Activated CD4-positive, CD25-positive, alpha-beta regulatory T cell (primary cell): ENCODE measurements around the gene MYO7B.

Experiments
- DNase-seq, 4 experiments: peaks; one replicate each; lab custom pipeline; 2025; lab: John Stamatoyannopoulos, UW

The MYO7B gene

DNA sequence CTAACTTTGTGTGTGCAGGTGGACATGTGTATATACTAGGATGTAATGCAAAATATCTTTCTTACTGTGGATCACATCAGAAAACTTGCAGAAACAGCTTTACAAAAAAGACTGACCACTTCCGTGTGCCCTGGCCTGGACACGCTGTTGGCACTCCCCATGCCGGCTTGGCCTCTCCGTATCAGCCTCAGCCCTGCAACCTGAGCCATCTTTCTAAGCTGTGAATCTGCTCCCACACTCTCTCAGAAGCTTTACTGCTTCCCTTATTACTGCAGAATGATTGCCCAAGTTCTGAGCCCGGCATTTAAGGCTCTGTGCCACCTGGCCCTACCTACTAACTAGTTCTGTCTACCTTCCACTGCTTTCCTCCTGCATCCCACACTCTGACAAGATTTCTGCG lies 37.8 kb downstream of the MYO7B start:
- DNase-seq, result no peak

DNA sequence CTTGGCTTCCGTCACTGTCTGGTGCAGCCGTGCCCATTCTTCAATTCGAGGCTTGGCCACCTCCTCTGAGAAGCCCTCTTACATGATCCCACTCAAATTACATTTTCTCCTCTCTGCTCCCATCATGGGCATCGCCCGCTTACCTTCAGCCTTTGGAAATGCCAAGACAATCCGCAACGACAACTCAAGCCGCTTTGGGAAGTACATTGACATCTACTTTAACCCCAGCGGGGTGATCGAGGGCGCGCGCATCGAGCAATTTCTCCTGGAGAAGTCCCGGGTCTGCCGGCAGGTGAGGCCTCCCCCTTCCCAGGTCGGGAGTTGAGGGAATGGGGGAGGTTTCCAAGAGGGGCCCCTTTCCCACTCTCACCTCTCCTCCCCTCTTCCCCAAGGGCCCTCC lies 38.3 kb downstream of the MYO7B start:
- no peak for DNase-seq

DNA sequence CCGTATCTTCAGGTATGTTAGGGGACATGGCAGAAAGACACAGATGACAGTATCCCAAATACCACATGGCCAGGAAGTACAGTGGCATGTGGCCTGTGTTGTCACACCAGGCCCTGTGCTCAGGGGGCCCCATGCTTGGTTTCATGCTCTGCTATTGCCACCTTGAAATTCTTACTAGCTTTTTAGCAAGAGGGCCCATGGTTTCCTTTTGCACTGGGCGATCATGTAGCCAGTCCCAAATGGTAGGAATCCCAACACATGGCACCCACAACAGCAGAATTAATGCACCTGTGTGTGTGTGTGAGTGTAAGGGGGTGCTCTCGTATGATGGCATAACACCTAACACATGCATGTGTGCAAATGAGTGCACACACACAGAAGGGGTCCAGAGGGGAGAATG lies 39.2 kb downstream of the MYO7B start:
- no peak for DNase-seq

DNA sequence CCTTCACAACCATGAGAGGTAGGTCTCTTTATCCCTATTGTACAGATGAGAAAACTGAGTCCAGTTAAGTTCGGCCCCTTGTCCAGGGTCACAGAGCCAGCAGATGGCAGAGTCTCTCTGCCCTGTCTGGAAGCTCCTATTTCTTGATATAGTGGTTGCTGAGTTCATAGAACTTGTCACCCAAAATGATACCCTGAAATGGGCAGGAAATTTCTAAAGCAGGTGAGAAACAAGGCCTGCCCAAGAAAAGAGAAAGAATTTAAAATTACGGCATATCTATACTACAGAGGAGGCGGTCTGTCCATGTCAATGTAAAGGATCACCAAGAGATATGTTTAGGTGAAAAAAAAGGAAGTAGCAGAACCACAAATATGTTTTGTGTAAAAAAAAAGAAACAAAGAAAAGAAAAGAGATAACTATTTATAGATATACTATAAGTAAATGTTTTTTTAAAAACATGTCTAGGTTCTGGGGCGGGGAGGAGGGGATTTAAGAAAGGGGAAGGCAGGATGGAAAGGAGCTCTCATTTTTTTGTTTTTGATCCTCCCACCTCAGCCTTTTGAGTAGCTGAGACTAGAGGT lies 39.8 kb downstream of the MYO7B start:
- DNase-seq, result no peak

DNA sequence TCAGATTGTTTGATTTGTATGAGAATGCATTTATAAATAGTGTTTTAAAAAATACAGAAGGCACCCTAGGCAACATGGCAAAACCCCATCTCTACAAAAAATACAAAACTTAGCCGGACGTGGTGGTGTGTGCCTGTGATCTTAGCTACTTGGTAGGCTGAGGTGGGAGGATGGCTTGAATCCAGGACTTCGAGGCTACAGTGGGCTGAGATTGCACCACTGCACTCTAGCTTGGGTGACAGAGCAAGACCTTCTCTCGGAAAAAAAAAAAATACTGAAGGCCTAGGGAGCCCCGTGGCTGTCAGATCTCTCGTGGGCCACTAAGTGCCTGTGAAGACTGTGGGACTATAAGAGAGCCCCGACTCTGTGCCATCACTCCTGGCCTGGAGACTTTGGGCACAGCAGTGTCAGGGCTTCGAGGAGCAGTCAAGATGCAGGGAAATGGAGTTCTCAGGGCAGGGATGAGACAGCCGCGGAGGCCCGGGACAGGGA lies 40.5 kb downstream of the MYO7B start:
- no peak for DNase-seq

DNA sequence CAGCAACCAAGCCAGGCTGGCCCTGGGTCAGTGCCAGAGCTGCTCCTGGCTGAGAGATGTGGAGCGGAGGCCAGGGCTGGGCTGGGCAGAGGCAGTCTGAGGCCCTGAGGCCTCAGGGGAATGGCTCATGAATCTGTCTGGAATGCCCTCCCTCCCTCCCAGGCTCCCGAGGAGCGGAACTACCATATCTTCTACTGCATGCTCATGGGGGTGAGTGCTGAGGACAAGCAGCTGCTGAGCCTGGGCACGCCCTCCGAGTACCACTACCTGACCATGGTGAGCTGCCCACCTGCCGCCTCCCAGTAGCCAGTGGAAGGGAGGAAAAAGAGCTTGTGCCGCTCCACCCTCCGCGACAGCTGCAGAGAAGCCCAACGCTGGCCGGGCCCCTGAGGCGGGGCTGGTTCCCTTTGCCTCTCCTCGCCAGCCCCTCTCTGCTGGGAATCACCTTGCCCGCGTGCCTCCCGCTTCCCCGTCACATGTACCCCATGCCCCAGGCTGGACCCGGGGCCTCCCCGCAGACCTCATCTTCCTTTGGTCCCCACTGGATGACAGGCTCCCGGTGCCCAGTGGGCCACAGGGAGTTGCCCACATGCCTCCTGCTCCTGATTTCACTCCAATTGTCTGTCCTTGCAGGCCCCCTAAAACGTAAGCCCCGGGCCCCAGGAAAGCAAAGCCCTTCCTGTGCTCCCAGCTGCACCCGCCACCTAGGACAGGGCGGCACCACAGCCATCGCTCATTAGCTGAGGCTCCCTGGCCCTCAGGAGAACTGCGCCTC lies 41.1 kb downstream of the MYO7B start:
- no peak for DNase-seq

DNA sequence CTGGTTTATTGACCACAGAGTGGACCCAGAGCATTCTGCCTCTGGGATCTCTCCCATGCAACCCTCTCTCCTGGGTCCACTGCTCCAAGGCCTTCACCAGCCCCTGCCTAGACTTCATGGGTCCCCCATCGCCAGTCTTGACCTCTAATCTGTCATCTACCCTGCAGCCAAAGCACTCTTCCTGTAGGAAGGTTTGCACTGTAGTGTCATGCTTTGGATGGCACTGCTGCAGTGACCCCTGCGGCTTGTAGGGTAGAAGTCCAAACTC lies 41.7 kb downstream of the MYO7B start:
- no peak for DNase-seq

DNA sequence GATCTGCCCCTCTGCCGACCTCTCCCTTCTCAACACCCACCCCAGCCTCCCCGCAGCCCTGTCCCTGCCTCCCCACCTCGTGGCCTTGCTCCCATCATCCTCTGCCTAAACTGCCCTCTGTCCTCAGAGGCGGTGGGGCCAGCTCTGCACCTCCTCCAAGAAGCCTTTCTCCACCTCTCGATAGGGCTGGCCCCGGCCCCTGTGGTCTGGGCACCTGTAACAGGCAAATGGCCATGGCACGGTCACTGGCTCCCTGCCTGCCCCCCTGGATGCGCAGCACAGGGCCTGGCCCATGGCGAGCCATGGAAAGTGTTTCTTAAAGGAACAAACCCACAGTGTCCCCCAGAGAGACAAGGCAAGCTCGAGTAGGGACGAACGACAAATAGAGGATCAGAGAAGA lies 42.0 kb downstream of the MYO7B start:
- no peak for DNase-seq

DNA sequence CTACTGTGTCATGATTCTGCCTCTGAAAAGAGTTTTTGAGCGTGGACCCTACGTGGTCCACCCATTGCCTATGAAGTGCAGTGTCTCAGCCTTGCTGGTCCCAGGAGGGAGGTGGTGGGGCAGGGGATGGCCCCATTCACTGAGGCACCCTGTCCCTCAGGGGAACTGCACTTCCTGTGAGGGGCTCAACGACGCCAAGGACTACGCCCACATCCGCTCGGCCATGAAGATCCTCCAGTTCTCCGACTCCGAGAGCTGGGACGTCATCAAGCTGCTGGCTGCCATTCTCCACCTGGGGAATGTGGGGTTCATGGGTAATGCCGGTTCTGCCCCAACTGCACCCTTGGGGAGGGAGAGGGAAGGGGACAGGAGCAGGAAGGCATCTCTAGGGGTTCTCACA lies 42.5 kb downstream of the MYO7B start:
- DNase-seq, result no peak

DNA sequence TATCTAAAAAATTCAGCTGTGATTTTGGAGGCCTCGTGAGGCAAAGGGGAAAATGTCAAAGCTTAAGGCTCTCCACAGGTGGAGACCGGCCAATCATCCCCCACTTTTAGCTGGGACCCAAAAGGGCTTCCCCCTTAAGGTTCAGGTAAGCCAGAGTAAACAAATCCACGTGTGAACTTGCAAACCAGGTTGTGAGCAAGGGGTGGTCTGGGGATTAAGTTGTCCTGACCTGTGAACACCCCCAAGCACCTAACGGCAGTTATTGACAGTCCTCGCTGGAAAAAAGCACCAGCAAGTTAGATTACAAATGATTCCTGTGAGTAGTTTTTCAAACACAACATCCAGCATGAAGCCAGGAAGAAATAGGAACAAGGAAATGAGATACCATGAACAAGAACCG lies 42.9 kb downstream of the MYO7B start:
- DNase-seq, result no peak

DNA sequence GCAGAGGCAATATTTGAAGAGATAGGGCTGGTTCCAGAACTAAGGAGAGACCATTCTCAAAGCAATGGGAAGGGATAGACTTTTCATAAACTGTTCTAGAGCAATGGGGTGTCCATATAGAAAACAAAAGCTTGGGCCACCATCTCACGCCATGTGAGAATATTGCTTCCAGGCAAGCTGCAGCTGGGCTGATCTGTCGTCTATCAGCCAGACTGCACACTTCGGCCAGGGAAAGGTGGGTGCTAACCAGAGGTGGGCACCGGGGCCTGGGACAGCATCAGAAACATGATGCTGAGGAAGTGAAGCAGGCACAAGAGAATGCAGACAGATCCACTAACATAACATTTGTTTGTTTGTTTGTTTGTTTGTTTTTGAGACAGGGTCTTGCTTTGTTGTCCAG lies 43.7 kb downstream of the MYO7B start:
- DNase-seq, result no peak

DNA sequence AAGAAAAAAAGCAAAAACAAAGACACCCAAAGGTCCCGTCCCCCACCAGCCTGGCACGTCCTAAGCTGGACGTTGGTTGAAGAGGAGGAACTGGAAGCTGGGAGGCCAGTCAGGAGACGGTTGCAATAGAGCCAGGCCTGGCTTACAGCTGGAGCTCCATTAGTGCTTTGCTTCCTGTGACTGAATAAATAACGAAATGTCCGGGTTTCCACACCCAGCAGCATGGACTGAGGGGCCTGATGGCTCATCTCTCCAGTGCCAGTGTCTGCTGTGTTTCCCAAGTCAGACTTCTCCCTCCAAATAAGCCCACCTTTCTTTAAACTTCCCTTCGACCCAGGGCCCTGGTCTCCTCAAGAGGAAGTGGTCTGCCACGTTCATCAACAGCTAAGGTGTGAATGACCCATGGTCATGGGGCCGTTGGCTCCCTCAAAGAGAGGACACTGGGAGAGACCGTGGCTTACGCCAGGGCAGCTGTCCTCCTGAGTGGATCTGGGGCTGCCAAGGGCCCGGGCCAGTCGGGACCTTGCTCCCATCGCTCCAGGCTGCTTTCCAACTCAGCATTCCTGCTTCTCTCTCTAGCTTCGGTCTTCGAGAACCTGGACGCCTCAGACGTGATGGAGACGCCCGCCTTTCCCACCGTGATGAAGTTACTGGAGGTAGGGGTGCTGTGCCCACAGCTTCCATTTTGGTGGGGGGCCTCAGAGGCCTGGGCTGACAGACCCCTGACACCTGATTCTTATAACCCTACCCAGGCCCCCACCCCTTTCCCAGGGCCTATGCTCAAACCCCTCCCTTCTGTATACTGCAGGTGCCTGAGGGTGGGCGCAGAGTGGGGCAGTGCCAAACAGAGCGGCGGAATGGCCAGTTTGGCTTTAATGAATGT lies 44.9 kb downstream of the MYO7B start:
- no peak for DNase-seq

DNA sequence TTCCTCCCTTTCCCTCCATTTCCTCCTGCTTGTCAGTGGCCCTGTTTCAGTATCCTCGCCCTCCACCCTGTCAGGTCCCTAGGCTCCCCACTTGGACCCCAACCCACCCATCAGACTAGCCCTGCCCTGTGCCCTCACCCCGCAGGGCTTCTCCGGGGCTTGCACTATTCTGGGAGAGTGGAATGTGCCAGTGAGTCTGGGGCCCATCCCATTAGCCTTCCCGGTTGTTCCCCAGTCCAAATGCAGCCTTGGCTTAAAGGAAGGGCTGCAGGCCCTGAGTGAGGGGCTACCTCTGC lies 45.5 kb downstream of the MYO7B start:
- DNase-seq, result no peak

DNA sequence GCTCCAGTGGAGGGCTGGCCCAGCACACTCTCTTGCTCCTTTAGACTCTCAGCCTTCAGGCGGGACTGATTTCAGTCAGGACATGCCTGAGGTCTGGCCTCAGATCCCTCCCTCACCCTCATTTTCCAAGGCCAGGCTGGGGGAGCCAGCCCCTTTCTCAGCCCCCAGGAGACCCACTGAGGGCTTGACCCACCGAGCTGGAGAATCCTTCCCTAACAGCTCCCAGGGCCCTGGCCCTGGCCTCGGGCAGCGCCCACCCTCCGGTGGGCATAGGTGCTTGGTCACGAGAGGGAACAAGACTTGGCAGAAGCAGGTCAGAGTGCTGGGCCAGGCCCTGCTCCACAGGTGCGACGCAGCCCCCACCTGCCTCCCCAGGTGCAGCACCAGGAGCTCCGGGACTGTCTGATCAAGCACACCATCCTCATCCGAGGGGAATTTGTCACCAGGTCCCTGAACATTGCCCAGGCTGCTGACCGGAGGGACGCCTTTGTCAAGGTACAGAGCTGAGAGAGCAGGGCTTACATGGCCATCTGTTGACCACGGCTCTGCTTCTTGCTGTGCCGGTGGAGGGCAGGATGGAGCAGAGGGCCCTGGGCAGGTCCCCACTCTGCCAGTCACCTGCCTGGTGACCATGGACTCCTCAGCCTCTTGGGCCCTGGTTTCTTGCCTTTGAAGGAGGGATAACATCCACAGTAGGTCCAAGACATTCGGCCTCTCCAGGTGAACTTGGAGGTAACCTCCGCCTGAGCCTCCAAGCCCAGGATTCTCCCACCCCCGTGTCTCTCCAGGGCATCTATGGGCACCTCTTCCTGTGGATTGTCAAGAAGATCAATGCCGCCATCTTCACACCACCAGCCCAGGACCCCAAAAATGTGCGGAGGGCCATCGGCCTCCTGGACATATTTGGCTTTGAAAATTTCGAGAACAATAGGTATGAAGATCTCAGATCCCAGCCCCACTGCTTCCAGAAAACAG lies 46.3 kb downstream of the MYO7B start:
- no peak for DNase-seq

DNA sequence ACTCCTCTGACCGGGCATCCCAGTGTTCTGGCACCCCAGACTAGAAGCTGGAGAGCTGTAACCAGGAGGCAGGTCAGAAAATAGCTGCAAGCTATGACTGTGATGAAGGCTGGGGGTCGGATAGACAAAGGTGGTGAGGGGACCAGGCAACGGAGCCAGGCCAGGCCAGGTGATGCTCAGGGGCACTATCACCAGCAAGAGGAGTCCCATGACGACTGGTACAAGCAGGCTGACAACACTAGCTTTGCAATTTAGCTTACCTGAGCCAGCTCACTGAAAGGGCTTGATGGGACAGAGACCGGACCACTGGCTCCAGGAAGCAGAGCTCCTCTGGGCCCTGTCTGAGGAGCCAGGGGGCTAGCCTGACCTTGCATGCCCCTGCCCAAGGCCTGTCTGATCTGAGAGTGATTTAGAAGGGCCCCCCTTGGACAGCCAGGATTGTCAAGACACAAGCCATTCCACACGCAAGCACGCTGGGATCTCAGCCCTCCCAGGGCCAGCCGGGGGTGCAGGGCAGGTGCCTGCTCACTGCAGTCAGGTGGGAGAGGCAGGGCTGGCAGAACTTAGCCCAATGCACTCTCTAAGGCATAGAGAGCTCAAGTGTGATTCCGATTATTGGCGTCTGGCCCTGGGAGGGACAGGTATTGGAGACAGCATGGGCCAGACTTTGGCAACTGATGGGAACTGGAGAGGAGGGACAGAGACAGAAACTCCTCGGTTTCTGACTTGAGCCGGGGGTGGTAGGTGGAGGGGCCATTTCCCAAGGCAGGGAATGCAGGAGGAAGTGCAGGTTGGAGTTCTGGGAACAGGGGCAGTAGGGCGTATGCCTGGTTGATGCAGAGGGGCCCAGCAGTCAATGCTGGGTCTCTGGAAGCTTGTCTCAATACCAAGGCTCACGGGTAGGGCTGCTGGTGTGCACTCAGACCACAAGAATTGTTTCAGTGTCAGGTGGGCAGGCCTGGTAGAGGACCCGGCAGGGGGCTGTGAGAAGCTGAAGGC lies 47.7 kb downstream of the MYO7B start:
- DNase-seq, result no peak

DNA sequence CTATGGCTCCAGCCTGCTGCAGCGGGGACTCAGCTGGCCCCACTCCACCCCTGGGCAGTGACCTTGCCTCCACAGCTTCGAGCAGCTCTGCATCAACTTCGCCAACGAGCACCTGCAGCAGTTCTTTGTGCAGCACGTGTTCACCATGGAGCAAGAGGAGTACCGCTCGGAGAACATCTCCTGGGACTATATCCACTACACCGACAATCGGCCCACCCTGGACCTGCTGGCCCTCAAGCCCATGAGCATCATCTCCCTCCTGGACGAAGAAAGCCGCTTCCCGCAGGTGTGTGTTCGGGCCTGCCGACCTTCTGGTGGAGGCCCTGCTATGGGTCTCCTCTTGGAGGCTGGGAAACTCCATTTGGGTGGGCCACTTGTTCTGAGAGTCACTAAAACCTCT lies 48.6 kb downstream of the MYO7B start:
- DNase-seq, result no peak

DNA sequence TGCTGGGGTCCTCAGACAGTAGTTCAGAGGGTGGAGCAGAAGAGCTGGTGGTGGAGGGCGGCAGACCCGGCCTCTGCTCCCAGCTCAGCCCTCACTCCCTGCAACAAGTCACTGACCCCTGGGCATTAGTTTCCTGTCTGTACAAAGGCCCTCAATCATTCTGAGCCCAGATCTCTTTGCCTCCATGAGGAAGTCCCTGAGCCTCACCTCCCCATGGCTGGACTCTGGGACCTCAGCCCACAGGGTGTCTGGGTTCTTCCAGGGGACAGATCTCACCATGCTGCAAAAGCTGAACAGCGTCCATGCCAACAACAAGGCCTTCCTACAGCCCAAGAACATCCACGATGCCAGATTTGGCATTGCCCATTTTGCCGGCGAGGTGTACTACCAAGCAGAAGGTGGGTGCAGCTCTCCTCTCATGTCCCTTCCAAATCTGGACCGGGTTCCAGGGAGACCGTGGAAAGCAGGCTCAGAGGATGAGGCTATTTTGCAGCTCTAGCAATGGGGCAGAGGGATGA lies 49.1 kb downstream of the MYO7B start:
- DNase-seq, result no peak

DNA sequence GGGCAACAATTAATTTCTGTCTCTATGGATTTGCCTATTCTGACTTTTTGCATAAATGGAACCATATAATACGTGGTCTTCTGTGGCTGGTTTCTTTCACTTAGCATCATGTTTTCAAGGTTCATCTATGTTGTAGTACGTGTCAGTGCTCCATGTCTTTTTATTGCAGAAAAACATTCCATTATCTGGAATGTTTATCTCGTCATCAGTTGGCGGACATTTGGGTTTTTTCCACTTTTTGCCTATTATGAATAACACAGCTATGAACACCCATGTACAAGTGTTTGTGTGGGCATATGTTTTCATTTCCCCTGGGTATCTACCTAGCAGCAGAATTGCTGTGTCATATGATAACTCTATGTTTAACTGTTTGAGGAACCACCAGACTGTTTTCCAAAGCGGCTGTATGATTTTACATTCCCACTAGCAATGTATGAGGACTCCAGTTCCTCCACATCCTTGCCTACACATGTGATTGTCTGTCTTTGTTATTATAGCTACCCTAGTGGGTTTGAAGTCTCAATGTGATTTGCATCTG lies 49.9 kb downstream of the MYO7B start:
- no peak for DNase-seq

DNA sequence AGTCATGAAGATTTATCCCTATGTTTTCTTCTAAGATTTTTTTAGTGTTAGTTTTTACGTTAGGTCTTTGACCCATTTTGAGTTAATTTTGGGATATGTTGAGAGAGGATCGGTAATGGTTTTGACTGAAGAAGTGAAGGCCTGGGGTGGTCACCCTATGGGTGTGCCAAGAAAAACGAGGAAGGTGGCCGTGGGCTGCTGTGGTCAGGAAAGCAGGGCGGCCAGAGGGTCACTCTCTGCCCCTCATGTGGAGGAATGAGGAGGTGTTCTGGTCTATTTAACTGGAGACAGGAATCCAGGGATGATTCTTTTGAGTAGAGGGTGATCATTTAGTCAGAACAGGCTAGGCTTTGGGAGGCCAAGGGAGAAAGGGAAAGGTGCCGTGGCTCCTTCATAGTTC lies 50.7 kb downstream of the MYO7B start:
- DNase-seq, result no peak

DNA sequence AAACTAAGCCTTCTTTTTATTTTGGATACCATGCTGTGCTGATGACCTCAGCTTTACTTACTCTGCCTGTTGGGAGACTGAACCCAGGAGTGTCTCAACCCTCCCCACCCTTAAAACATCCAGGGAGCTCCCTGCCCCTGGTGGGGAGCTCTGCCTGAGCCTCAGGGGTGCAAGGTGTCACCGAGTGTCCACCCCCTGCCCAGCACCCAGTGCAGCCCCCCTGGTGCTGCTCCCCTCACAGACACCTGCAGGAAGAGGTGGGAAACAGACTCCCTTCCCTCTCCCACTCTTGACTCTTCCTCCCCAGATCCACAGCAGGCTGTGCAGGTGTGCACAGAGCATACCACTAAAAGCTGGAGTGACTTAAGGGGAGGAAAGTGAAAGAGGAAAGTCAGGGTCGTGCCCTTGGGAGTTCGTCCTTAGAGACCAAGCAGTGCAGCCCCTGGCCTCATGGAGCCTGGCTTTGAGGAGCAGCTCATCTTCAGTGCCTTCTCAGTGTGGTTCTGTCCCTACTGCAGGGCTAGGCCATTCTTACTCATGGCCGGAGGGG lies 51.3 kb downstream of the MYO7B start:
- no peak for DNase-seq
